Mammary epithelial cell (primary cell): Measurements from ENCODE around the gene HSPB3.
"Not testable (repeated sequence)": the region's sequence is repeated elsewhere in the genome, so short reads cannot be mapped to it uniquely, and the experiment has no call there.

Experiments used
- CTCF ChIP-seq, 2 donors: IDR thresholded peaks in 1 of 2; conservative IDR thresholded peaks in 1 of 2; 2 replicates each; pipeline ENCODE4 v1.5.1; 2011 to 2012; ENCODE audit warnings: inconsistent platforms in 2 of 2, low read length in 2 of 2, mild to moderate bottlenecking in 2 of 2, control low read depth in 1 of 2, low read depth in 1 of 2; ENCODE audit not compliant: insufficient read depth in 1 of 2; ENCODE audit errors: extremely low read depth in 1 of 2
- EZH2 ChIP-seq: IDR thresholded peaks from 2 replicates; pipeline ENCODE4 v1.6.1; 2012; ENCODE audit warnings: low read length, inconsistent platforms, borderline replicate concordance

- TF ChIP-seq CTCF (conservative IDR thresholded peaks at IDR 0.05 in 1 of 2, IDR thresholded peaks at IDR 0.05 in 1 of 2; ENCODE audit: extremely low read depth in 1 of 2, insufficient read depth in 1 of 2, low read depth in 1 of 2, low read length in 2 of 2); EZH2: not testable (repeated sequence)
These were observed 34.1 kb downstream of the HSPB3 start for GRCh38 chr5:54489648-54489979.
